ENCODE data around the gene RAB27A.

The RAB27A gene

DNA sequence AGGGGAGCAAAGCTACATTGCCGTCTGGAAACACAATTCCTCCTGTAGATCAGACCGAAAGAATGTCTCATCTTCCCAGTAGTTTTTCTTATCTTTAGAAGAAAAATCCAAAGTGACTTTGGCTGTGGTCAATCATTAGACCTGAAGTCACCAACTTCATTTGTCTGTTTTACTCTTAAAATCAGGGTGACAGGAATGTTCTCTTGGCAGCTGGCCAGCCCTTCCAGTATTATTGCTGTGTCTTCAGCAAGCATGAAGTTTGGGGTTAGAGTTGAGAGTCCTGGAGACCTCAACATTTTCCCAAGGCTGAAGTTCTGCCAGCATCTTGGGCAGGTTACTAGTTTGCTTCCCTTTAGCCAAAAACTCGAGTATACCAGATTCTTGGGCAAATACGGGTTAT is 125.3 kb downstream of the RAB27A start:
- in situ Hi-C loops (cut with HindIII; ENCODE audit: low sequenced_read_pairs), result no loop called here

Measured in endothelial cell of hepatic sinusoid (primary cell).